Measurements from ENCODE around the gene MIPOL1. TPM values are rescaled to one million over a fixed set of nuclear protein-coding genes. Genes with fewer than 3 reads are reported as not detected.
A peak's percentile ranks its signal among the peaks of the same experiment; 100 is the strongest.

MIPOL1 gene
- total and polyA plus RNA-seq, 2 of the 13 experiments (the other 11 are each of a cell fraction or from before 2014, with no cell fraction given), result 8.6 to 34.2 TPM

DNA sequence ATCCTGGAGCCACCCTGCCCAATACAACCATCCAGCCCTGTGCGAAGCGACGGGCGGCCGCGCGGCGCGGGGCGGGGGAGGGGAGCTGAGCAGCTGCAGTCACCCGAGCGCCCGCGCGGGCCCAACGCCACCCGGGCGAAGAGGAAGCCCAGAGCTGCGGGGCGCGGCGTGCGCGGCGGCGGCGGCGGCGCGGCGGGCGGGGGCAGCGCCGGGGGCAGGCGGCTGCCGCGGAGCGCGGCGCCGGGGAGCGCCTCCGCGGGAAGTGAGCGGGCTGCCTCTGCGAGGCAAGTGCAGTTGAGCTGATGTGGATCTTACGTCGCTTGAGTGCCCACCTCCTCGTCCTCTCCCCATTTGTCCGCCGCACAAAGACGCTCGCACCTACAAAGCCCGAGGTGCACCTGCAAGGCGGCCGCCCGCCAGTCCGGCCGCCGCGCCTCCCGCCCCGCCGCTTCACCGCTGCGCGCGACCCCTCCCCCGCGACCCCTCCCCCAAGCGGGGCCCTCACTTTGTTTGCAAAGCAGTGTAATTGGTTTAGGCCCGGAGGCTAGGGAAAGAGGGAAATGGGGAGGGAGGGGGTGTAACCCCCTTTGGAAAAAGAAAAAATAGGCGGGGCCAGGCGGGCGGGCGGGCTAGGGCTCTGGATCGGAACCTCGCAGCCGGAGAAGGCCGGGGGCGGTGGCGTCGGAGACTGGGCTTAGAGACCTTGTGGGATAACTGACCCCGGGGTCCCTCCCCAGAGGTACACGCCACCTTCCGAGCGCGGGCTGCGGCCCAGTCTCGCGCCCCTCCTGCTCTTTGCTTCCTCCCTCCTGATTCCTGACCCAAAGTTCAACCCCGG, 397.5 kb downstream of the MIPOL1 start, which contains the start of the genes FOXA1 and TTC6 (continued):
- peak; percentile 61; the same call in 1 of the 2 replicates for TF ChIP-seq NR0B2 (CRISPR knock-in tag; IDR thresholded peaks at IDR 0.05)
- TF ChIP-seq, protein P1, sequence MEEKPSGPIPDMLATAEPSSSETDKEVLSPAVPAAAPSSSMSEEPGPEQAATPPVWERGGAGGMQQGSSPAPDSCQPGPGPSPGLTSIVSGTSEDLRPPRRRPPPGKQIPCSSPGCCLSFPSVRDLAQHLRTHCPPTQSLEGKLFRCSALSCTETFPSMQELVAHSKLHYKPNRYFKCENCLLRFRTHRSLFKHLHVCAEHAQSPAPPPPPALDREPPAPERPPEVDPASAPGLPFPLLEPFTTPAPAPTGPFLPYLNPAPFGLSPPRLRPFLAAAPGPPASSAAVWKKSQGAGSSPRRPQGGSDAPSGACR (CRISPR knock-in tag; IDR thresholded peaks at IDR 0.05), result no peak
- TF ChIP-seq SNAPC5 (CRISPR knock-in tag; IDR thresholded peaks at IDR 0.05; ENCODE audit: borderline replicate concordance), result peak; percentile 66
- TF ChIP-seq, protein P2, sequence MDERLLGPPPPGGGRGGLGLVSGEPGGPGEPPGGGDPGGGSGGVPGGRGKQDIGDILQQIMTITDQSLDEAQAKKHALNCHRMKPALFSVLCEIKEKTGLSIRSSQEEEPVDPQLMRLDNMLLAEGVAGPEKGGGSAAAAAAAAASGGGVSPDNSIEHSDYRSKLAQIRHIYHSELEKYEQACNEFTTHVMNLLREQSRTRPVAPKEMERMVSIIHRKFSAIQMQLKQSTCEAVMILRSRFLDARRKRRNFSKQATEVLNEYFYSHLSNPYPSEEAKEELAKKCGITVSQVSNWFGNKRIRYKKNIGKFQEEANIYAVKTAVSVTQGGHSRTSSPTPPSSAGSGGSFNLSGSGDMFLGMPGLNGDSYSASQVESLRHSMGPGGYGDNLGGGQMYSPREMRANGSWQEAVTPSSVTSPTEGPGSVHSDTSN (CRISPR knock-in tag; IDR thresholded peaks at IDR 0.05), result no peak
- TF ChIP-seq RFX5 (IDR thresholded peaks at IDR 0.05; ENCODE audit: low read depth, low read length), result no peak
- no peak; the same call in 1 of the 2 replicates for TF ChIP-seq CAMTA2 (CRISPR knock-in tag; IDR thresholded peaks at IDR 0.05; ENCODE audit: borderline replicate concordance)
- TF ChIP-seq ZSCAN29 (CRISPR knock-in tag; conservative IDR thresholded peaks at IDR 0.05), result no peak
- TF ChIP-seq, protein P3, sequence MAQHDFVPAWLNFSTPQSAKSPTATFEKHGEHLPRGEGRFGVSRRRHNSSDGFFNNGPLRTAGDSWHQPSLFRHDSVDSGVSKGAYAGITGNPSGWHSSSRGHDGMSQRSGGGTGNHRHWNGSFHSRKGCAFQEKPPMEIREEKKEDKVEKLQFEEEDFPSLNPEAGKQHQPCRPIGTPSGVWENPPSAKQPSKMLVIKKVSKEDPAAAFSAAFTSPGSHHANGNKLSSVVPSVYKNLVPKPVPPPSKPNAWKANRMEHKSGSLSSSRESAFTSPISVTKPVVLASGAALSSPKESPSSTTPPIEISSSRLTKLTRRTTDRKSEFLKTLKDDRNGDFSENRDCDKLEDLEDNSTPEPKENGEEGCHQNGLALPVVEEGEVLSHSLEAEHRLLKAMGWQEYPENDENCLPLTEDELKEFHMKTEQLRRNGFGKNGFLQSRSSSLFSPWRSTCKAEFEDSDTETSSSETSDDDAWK (CRISPR knock-in tag; IDR thresholded peaks at IDR 0.05), result no peak
- TF ChIP-seq, protein P4, sequence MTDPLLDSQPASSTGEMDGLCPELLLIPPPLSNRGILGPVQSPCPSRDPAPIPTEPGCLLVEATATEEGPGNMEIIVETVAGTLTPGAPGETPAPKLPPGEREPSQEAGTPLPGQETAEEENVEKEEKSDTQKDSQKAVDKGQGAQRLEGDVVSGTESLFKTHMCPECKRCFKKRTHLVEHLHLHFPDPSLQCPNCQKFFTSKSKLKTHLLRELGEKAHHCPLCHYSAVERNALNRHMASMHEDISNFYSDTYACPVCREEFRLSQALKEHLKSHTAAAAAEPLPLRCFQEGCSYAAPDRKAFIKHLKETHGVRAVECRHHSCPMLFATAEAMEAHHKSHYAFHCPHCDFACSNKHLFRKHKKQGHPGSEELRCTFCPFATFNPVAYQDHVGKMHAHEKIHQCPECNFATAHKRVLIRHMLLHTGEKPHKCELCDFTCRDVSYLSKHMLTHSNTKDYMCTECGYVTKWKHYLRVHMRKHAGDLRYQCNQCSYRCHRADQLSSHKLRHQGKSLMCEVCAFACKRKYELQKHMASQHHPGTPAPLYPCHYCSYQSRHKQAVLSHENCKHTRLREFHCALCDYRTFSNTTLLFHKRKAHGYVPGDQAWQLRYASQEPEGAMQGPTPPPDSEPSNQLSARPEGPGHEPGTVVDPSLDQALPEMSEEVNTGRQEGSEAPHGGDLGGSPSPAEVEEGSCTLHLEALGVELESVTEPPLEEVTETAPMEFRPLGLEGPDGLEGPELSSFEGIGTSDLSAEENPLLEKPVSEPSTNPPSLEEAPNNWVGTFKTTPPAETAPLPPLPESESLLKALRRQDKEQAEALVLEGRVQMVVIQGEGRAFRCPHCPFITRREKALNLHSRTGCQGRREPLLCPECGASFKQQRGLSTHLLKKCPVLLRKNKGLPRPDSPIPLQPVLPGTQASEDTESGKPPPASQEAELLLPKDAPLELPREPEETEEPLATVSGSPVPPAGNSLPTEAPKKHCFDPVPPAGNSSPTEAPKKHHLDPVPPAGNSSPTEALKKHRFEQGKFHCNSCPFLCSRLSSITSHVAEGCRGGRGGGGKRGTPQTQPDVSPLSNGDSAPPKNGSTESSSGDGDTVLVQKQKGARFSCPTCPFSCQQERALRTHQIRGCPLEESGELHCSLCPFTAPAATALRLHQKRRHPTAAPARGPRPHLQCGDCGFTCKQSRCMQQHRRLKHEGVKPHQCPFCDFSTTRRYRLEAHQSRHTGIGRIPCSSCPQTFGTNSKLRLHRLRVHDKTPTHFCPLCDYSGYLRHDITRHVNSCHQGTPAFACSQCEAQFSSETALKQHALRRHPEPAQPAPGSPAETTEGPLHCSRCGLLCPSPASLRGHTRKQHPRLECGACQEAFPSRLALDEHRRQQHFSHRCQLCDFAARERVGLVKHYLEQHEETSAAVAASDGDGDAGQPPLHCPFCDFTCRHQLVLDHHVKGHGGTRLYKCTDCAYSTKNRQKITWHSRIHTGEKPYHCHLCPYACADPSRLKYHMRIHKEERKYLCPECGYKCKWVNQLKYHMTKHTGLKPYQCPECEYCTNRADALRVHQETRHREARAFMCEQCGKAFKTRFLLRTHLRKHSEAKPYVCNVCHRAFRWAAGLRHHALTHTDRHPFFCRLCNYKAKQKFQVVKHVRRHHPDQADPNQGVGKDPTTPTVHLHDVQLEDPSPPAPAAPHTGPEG (CRISPR knock-in tag; IDR thresholded peaks at IDR 0.05), result peak; percentile 90
- TF ChIP-seq RFX3 (CRISPR knock-in tag; IDR thresholded peaks at IDR 0.05), result 0 out of 2 replicates have a peak, but pooled peaks have one; percentile 5
- TF ChIP-seq HNRNPLL (IDR thresholded peaks at IDR 0.05; ENCODE audit: low read depth, low read length, poor library complexity, severe bottlenecking), result peak; percentile 83
- no peak; the same call in 1 of the 2 replicates for TF ChIP-seq ZBTB33 (CRISPR knock-in tag; IDR thresholded peaks at IDR 0.05)
- no peak; the same call in 1 of the 2 replicates for TF ChIP-seq ZNF235 (CRISPR knock-in tag; IDR thresholded peaks at IDR 0.05; ENCODE audit: borderline replicate concordance)
- no peak for TF ChIP-seq ZMYM2 (CRISPR knock-in tag; IDR thresholded peaks at IDR 0.05)
